GM23248 (cell line): ENCODE results near the gene IDI2.

ENCODE experiments used
- EZH2 ChIP-seq: fragments of 200-600 bp; sonication (generic); IDR thresholded peaks from 2 replicates; pipeline ENCODE4 v1.6.1; 2018; ENCODE audit warnings: antibody characterized with exemption, mild to moderate bottlenecking; ENCODE audit not compliant: insufficient read depth, poor library complexity, severe bottlenecking
- EZH2phosphoT487 ChIP-seq: fragments of 200-600 bp; sonication (generic); IDR thresholded peaks from 2 replicates; pipeline ENCODE4 v1.6.1; 2018; ENCODE audit warnings: antibody characterized with exemption, moderate library complexity, mild to moderate bottlenecking, low read depth; ENCODE audit not compliant: insufficient read depth

GRCh38 chr10:1010703-1011102 lies 15.0 kb downstream of the IDI2 start:
- TF ChIP-seq EZH2phosphoT487: no peak
- TF ChIP-seq EZH2: no peak
